GM18502 (cell line): ENCODE results near the gene C5.

ENCODE experiments used
- ATAC-seq: cut with Tn5 transposase; IDR thresholded peaks from one replicate; pipeline ENCODE4 v1.9.1; 2021; ENCODE audit warnings: mild to moderate bottlenecking; ENCODE audit not compliant: unreplicated experiment, poor library complexity

The C5 gene

DNA sequence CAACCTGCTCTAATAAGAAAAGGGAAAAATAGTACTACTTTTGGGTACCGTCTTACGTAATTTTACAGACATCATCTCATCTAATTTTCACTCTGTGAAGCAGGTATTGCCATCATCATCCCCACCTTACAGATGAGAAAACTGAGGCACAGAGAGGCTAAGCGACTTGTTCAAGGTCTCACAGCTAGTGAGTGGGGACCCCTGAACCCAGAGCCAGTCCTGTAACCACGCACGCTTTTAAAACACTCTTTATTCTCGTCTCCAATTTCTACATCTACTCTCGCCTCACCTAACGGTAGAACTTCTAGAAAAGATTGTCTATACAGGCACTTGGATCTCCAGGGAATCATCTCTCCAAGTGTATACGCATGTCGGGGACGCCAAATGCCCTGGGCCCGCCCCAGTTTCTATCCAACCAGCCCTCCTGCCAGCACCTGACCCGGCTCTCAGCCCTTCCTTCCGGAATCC, 122.0 kb downstream of the C5 start:
- ATAC-seq, result no peak

DNA sequence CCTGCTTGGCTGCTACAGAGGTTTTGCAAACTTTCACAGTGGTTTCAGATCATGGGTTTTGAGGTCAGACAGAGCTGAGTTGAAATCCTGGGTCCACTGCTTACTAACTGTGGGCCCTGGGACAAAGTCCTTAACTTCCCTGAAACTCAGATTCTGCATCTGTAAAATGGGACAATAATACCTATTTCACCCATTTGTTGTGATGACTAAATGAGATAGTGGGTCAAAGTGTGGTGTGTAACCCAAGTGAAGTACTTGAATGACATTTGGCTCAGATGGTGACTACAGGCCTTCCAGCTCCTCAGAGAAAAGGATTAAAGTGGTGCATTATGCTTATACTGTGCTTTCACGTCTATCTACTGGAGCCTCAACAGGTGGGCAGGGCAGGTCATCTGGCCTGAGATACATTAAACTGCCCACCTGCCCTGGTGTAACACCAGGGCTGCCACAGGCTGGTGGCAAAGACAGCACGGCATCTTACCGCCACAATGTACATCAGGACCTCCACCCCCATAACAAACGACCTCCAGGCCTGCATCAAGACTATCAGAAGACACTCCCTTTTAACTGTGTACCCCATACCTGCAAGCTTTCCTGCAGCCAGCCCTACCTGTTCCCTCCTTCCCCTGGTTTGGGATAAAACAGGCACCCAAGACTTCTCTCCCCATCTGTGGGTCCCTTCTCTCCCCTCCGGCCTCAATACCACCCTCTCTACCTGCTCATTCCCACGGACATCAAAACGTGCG, 122.6 kb downstream of the C5 start:
- ATAC-seq, result no peak

DNA sequence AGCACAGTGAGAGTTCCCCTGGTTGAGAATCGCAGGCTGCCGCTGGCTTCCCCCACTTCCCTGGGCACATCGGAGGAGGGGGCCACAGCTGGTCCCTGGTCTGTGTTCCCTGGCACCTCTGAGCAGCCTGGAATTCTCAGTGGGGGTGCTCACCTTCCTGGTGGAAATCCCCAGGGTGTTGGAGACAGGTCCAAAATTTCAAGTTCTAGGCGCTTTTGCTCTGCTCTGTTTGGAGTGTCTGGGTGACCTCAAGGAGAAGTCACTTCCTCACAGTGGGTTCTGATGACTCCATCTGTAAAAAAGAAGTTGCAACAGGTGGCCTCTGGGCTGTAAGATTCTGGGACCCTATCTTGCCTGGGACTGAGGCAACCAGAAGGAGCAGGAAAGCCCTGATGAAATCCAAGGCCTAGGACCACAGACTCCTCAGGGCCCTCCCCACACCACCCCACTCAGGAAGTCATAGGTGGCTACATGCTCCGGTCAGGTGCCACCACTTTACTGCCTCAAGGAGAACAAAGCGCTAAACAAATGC, 123.6 kb downstream of the C5 start, which contains the start of gene TRAF1:
Gene TRAF1, minus strand, starts transcription at position 400 of the 532 bp plus-strand sequence. CDS start 721 bp downstream, outside the sequence.
- ATAC-seq, result peak; percentile 26

GRCh38 chr9:120925535-120926396, 124.3 kb downstream of the C5 start:
- ATAC-seq, result peak; percentile 46

GRCh38 chr9:120924698-120925534, 125.2 kb downstream of the C5 start:
- ATAC-seq, result no peak

GRCh38 chr9:120923620-120924328, 126.3 kb downstream of the C5 start:
- ATAC-seq, result no peak

DNA sequence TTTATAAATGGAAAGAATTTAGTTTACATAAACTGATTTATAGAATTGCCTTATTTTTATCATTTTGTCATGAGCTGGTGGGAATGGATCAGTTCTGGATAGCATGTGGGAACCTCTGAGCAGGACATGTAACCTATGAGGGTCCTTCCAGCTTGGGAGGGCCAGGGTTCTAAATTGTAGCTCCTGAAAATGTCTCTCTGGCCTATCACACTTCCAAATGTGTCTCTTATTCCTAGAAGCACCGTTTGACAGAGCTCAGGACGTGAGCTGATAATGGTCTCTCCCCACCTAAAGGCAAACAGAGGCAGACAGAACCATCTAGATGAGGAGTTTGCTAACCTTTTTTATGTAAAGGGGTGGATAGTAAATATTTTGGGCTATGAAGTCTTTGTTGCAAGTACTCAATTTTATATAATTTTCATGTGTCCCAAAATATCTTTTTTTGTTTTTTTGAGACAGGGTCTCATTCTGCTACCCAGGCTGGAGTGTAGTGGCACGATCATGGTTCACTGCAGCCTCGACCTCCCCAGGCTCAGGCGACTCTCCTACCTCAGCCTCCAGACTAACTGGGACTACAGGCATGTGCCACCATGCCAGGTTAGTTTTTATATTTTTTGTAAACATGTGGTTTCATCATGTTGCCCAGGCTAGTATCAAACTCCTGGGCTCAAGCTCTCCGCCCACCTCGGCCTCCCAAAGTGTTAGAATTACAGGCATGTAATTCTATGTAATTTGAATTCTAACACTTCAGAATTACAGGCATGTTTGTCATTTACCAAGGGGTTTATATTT, 127.5 kb downstream of the C5 start:
- no peak for ATAC-seq

DNA sequence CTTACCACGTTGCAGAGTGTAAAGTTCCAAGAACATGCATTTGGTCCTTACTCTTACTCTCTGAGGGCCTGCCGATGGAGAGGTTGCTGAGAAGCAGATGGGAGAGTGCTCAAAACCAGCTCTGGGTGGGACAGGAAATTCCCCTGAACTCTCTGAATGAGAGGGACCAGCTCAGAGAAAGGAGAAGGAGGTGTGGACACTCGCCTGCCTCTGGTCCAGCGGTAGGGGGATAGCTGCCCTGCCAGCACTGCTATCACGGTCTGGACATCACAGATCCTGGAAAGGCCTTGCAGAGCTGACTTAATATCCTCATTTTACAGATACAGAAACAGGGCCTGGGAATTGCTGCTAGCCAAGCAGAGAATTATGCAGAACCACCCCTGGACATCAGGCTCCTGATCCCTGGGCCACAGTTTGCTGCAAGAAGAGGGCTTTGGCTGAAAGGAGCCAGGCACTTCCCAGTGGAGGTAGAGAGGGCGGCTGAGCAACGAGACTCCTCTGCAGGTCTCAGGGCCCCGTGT, 128.4 kb downstream of the C5 start:
- ATAC-seq, result no peak

- ATAC-seq, result peak; percentile 35
Measured at GRCh38 chr9:120920806-120921178, 129.3 kb downstream of the C5 start.

GRCh38 chr9:120919843-120920805, 130.0 kb downstream of the C5 start:
- ATAC-seq, result no peak

- no peak for ATAC-seq
Measured at GRCh38 chr9:120918931-120919842, 130.9 kb downstream of the C5 start.

DNA sequence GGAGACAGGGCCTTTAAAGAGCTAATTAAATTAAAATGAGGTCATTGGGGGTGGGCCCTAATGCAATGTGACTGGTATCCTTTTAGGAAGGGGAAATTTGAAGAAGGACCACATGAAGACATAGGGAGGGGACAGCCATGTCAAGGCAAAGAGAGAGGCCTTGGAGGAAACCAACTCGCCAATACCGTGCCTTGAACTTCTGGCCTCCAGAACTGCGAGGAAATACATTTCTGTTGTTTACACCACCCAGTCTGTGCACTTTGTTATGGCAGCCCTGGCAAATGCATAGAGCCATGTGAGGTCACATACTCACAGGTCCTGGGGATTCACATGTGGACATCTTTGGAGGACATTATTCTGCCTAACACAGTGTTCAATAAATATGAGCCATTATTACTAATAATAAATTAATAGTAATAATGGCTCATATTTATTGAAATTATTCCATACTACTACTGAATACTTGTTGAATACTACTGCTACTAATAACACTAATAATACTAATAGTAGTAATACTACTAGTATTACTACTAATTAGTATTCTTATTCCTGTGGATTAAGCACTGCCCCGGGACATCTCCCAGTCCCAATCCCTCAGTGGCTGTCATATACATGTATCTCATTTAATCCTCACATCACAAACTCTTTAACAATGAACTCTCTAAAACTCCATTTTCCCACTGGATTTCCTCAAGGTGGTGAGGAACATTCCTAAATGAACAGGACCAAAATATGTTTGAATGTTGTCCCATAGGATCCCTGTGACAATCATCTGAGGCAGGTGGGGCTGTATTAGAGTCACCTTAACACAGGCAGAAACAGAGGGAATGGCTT, 131.9 kb downstream of the C5 start:
- no peak for ATAC-seq

- no peak for ATAC-seq
Measured at GRCh38 chr9:120916991-120917880, 132.8 kb downstream of the C5 start.

GRCh38 chr9:120916588-120916987, 133.5 kb downstream of the C5 start:
- no peak for ATAC-seq
